NCI-H1092 (cell line): ENCODE data around the gene WDR53.
"Not testable (repeated sequence)": the region's sequence is repeated elsewhere in the genome, so short reads cannot be mapped to it uniquely, and the experiment has no call there.

Source experiments
- DNase-seq: peaks from one replicate; lab custom pipeline; 2025; lab: John Stamatoyannopoulos, UW

The WDR53 gene

GRCh38 chr3:196558476-196558875, 9.9 kb downstream of the WDR53 start:
- DNase-seq, result no peak

DNA sequence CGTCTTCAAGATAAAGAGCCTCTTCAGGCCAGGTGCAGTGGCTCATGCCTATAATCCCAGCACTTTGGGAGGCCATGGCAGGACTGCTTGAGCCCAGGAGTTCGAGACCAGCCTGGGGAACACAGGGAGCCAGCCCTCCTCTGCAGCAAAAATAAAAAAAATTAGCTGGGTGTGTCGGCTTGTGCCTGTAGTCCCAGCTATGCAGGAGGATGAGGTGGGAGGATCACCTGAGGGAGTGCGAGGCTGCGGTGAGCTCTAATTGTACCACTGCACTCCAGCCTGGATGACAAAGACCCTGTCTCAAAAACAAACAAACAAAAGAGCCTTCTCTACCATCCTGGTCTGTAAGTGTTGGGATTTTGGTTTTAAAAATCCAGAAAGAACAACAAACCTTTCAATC, 11.1 kb downstream of the WDR53 start:
- no peak for DNase-seq

DNA sequence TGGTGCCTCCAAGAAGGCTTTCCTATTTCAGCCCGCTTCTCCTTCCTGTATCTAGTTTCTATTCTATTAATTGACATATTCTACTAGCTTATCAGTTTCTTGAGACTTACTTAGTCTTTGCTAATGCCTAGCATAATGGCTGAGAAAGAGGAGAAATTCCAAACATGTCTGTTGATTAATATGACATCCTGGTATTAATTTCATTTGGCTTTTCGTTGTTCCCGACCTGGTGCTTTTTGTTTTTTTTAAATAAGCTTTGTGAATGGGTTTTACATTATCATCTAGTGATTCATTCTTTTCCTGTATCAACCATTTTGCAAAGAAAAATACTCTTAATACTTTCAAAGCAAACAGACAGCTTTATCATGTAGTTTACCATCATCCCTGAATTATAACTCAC, 13.1 kb downstream of the WDR53 start:
- no peak for DNase-seq

- DNase-seq, result no peak
Measured at GRCh38 chr3:196554205-196554604, 14.1 kb downstream of the WDR53 start.

- no peak for DNase-seq
Measured at GRCh38 chr3:196553551-196553950, 14.8 kb downstream of the WDR53 start.

DNA sequence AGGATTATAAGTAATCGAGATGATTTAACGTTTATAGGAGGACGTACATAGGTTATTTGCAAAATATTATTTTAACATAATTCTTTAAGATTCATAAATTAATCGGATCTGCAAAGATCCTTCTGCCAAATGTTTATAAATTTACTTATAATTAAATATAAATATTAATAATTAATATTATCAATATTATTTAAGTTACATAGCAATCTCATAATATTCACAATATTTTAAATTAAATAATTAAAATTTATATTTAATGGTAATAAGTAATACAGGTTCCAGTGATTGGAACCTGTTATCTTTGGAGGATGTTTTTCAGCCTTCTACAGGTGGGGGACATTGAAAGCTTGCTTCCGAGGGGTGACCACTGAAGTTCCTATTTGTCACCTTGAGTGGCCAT, 16.1 kb downstream of the WDR53 start:
- no peak for DNase-seq

- not testable (repeated sequence) for DNase-seq
Measured at GRCh38 chr3:196550172-196550571, 18.2 kb downstream of the WDR53 start.

DNA sequence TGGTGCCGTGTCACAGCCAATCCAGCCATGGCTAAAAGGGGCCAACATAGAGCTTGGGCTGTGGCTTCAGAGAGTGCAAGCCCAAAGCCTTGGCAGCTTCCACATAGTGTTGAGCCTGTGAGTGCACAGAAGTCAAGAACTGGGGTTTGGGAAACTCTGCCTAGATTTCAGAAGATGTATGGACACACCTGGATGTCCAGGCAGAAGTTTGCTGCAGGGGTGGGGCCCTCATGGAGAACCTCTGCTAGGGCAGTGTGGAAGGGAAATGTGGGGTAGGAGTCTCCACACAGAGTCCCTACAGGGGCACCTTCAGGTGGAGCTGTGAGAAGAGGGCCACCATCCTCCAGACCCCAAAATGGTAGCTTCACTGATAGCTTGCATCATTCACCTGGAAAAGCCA, 19.0 kb downstream of the WDR53 start:
- not testable (repeated sequence) for DNase-seq

GRCh38 chr3:196547067-196547466, 21.3 kb downstream of the WDR53 start:
- DNase-seq, result no peak

DNA sequence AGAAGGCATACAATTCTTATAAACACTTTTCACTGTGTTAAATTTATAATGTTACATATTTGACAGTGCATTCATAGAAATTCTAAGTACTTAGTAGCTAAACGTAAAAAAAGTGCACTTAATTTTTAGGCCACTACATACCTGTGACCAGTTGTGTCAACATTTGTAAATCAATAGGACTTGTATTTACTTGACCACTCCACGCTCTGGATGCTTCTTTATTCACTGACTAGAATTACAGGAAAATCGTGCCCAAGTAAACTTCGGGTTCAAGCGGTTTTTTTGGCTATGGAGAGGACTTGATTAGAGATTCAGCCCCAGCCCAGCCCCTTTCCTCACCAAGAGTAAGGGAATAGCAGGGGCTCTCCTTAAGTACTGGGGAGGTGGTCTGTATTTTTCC, 21.8 kb downstream of the WDR53 start:
- no peak for DNase-seq

GRCh38 chr3:196544491-196544992, 23.8 kb downstream of the WDR53 start:
- DNase-seq, result no peak

- DNase-seq, result no peak
Measured at GRCh38 chr3:196541684-196542445, 26.5 kb downstream of the WDR53 start.

DNA sequence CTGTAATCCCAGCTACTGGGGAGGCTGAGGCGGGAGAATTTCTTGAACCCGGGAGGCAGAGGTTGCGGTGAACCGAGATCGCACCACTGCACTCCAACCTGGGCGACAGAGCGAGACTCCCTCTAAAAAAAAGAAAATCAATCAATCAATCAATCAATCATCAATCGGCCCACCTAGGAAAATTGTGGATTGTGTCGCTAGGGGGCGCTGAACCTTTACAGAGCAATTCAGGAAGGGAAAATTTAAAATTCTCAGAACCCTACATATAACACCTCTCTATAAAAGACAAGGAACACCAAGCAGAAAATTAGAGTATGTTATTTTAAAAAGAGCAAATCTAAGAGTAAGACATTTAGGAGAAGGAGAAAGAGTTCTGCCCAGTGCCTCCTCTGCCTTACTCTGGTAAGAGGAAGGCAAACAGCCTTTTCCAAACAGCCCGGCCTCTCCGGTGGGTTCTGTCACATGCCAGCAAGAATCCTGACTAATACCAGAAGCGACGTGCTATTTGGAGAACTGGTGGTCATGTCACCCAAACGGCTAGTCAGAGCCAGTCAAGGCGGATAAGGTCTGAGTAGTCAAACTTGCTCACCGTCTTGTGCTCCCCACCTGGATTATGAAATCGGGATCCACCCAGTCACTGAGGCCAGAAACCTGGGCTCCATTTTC, 30.9 kb downstream of the WDR53 start:
- no peak for DNase-seq

- DNase-seq, result no peak
Measured at GRCh38 chr3:196533260-196533681, 35.1 kb downstream of the WDR53 start.

GRCh38 chr3:196531418-196531817, 36.9 kb downstream of the WDR53 start:
- no peak for DNase-seq

- peak; percentile 68 for DNase-seq
Measured at GRCh38 chr3:196528639-196529233, 39.6 kb downstream of the WDR53 start.

GRCh38 chr3:196525141-196525540, 43.2 kb downstream of the WDR53 start:
- no peak for DNase-seq

GRCh38 chr3:196524527-196524926, 43.8 kb downstream of the WDR53 start:
- DNase-seq, result no peak

DNA sequence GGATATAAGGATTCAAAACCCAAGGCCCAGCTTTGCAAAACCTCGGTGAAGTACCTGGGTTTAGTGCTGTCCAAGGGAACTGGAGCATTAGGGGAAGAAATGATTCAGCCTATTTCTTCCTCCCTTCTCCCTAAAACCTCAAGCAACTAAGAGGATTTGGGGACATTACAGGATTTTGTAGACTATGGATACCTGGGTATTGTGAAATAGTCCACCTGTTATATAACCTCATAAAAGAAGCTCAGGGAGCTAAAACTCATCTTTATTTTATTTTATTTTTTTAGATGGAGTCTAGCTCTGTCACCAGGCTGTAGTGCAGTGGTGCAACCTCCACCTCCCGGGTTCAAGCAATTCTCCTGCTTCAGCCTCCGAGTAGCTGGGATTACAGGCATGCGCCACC, 44.5 kb downstream of the WDR53 start:
- no peak for DNase-seq

DNA sequence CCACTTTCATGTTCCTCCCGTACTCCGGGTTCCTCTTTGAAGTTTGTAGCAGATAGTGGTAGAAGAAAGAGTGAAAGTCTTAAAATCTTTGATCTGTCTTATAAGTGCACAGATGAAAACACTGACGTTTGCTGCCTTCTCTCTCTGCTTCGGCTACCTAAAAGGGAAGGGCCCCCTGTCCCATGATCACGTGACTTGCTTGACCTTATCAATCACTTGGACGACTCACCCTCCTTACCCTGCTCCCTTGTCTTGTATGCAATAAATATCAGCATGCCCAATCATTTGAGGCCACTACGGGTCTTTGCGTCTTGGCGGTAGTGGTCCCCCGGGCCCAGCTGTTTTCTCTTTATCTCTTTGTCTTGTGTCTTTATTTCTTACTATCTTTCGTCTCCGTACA, 47.1 kb downstream of the WDR53 start:
- DNase-seq, result not testable (repeated sequence)

DNA sequence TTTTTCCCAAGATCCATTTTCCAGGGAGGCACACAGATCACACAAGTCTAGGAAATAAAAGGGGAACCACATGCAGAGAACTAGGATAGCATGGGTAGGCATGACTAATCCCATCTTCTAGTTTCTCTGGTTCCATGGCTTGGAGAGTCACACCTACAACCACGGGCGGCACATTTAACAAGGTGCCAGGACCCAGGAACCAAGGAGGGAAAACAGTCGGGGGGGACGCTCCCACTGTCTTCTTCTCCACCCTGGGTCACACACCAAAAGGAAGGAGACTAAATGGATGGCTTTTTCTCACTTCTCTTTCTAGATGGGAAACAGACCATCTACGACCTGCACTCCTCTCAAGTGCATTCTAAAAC, 48.7 kb downstream of the WDR53 start:
- no peak for DNase-seq

- no peak for DNase-seq
Measured at GRCh38 chr3:196518966-196519717, 49.2 kb downstream of the WDR53 start.
